Stimulated activated CD8-positive, alpha-beta memory T cell treated with anti-CD3 and anti-CD28 coated beads, Interleukin-15, amount 100 ng/mL, for 24 hours (primary cell): ENCODE results near the gene FAM151B.

Experiments used
- DNase-seq: peaks from one replicate; pipeline ENCODE4 v3.0.0-alpha.2; 2020; ENCODE audit warnings: low read depth

Gene FAM151B

GRCh38 chr5:80588858-80589540 lies 101.1 kb downstream of the FAM151B start:
- DNase-seq = no peak

GRCh38 chr5:80590766-80591165 lies 102.9 kb downstream of the FAM151B start:
- no peak for DNase-seq

DNA sequence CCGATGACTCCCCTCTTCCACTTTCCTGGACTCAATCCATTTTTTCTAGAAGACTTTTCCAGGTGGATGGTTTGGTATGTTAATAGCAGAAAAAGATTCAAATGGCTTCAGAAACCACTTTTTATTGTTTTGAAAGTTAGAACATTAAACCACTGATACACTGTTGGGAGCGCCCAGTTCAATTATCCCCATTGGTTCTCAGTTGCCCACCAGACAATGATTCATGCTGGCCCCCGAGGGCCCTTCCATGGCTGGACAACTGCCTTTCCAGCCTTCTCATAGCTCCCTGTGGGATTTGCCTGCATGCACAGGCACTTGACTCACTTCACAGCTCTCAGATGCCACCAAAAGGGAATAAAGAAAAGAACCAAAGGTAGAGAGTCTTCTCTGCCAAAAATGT lies 103.5 kb downstream of the FAM151B start:
- DNase-seq = no peak

DNA sequence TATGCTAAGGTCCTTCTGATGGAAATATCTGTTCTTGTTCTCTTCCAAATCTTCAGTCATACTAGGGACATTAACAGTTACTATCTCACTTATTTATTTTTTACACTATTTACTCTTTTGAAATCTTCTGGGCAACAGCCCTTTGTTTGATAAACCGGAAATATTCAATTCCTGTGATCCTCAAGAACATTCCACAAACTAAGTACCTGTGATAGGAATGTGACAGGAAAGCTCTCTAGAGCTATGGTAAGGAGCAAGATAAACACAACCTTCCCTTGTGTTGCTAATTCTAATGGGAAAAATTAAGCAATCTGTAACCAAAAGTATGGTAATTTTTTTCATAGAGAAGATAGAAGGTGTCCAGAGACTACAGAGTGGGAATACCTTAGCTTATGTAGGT lies 104.2 kb downstream of the FAM151B start:
- DNase-seq = no peak
